Panc1 (cell line): ENCODE data around the gene ZSWIM8.

Experiments
- CTCF ChIP-seq: fragments of 450-650 bp; IDR thresholded peaks from 2 replicates; pipeline ENCODE4 v1.5.1; 2017; ENCODE audit warnings: mild to moderate bottlenecking
- POLR2AphosphoS5 ChIP-seq: IDR thresholded peaks from 2 replicates; pipeline ENCODE4 v1.6.1; 2012; ENCODE audit warnings: mild to moderate bottlenecking, low read depth, low read length, moderate library complexity
- SIN3A ChIP-seq: IDR thresholded peaks from 2 replicates; pipeline ENCODE4 v1.6.1; 2012; ENCODE audit warnings: low read depth, mild to moderate bottlenecking, low read length, moderate library complexity, borderline replicate concordance; ENCODE audit not compliant: insufficient read depth
- TCF7L2 ChIP-seq: IDR thresholded peaks from 2 replicates; pipeline ENCODE4 v1.6.1; 2011; ENCODE audit warnings: mild to moderate bottlenecking, low read depth, low read length, inconsistent platforms

- TF ChIP-seq POLR2AphosphoS5 (no peak), CTCF (no peak), SIN3A (no peak), TCF7L2 (no peak)
These were observed 22.1 kb upstream of the ZSWIM8 start for GRCh38 chr10:73763343-73763742.
